ENCODE data around the gene THADA. TPM values are rescaled to one million over a fixed set of nuclear protein-coding genes. Genes with fewer than 3 reads are reported as not detected.

The THADA gene
- total RNA-seq, 1 experiment from 2014 or later = 14.1 TPM

DNA sequence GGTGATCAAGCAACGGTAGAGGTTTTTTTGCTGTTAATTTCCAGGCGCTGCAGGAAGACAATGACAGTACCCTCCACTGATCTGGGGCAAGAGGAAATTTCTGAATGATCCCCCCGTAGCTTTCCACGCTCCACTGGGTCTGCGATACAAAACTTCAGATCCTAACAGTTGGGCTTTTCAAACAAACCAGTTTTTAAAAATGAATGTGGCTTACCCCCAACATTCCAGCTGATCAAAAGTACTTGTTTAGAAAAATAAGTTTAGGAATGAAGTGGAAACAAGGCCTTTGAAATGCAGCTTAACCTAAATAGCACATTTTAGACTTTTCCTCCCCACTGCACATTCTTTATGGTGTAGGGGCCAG is 375.1 kb downstream of the THADA start:
- H3K9me3 ChIP-seq (replicated peaks) = no peaks in the 10 kb centered on the region
- H3K4me1 ChIP-seq (replicated peaks) = peaks cover 72% of the 10 kb centered on the region
- H3K36me3 ChIP-seq = peaks cover 42% of the 10 kb centered on the region
- no peak for DNase-seq (ENCODE audit: low read depth in 1 of 2, low spot score in 2 of 2)
- peak overlapping the region; percentile 77 for H3K27ac ChIP-seq
- H3K27me3 ChIP-seq (replicated peaks) = no peaks in the 10 kb centered on the region
- peak overlapping the region; percentile 30; the same call in 1 of the 2 replicates for H3K4me3 ChIP-seq

DNA sequence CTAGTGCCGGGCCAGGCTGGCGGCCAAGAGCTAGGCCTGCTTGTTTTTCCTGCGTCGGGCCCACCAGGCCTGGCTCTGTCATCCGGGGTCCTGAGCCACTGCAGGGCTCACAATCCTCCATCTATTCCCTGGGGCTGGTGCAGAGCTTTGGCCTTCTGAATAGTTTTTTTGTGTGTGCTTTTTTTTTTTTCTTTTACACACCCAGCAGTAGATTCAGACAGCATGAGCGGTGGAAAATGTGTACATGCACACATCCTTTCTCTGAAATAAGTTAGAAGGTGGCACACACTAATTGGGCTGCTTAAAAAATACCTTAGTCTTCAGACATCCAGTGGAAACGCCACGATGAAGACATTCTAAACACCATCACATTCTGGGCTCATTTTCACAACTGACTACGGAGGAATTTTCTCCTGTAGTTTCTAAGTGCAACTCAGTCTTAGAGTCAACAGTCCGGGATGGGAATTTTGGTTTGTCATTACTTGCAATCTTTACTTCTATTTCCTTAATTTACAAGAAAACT is 375.5 kb downstream of the THADA start:
- no peak for DNase-seq (ENCODE audit: low read depth in 1 of 2, low spot score in 2 of 2)
- Histone ChIP-seq H3K27me3 (replicated peaks) (no peaks in the 10 kb centered on the region), H3K27ac (peak overlapping the region; percentile 77), H3K4me3 (peak overlapping the region; percentile 30), H3K4me1 (replicated peaks) (peaks cover 69% of the 10 kb centered on the region), H3K36me3 (peaks cover 38% of the 10 kb centered on the region), H3K9me3 (replicated peaks) (no peaks in the 10 kb centered on the region)

GRCh38 chr2:43219383-43220228 is 376.2 kb downstream of the THADA start:
- no peaks in the 10 kb centered on the region for H3K27me3 ChIP-seq (replicated peaks)
- peaks cover 31% of the 10 kb centered on the region for H3K36me3 ChIP-seq
- H3K4me1 ChIP-seq (replicated peaks) = peaks cover 62% of the 10 kb centered on the region
- peak overlapping the region; percentile 77 for H3K27ac ChIP-seq
- no peaks in the 10 kb centered on the region for H3K9me3 ChIP-seq (replicated peaks)
- DNase-seq (ENCODE audit: low read depth in 1 of 2, low spot score in 2 of 2) = peak; percentile 94
- H3K4me3 ChIP-seq = peak overlapping the region; percentile 30

GRCh38 chr2:43218702-43219382 is 377.0 kb downstream of the THADA start:
- Histone ChIP-seq H3K9me3 (replicated peaks) (no peaks in the 10 kb centered on the region), H3K36me3 (peaks cover 23% of the 10 kb centered on the region), H3K27ac (peak overlapping the region; percentile 77), H3K4me3 (peak overlapping the region; percentile 30; the same call in 1 of the 2 replicates), H3K4me1 (replicated peaks) (peaks cover 56% of the 10 kb centered on the region), H3K27me3 (replicated peaks) (no peaks in the 10 kb centered on the region)
- peak in 1 of 2 experiments; percentile 37 for DNase-seq (ENCODE audit: low read depth in 1 of 2, low spot score in 2 of 2)

DNA sequence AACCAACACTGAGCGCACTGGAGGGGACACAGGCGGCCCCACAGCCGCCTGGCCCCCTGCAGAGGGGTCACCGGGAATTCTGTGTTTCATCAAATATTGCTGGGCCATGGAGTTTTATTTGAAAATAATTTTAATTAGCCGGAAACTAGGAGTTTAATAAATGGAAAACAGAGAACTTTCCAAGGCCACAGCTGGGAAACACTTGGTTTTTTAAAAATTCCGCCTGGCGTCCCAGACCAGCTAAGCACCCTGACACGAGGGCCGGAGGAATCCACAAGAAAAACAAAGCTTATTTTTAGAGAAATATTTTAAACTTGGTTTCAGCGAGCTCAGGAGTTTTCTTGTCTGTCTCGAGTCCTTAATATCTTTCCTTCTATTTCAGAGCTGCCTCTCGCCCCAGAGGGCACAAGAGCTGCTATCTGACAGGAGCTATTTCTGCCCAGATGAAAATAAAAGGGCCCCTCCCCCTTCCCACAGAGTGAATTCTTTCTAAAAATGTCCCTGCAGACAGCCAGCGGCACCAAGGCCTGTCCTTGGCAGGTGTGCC is 377.6 kb downstream of the THADA start:
- Histone ChIP-seq H3K36me3 (peaks cover 17% of the 10 kb centered on the region), H3K9me3 (replicated peaks) (no peaks in the 10 kb centered on the region), H3K27ac (peak overlapping the region; percentile 77), H3K27me3 (replicated peaks) (no peaks in the 10 kb centered on the region), H3K4me3 (no peak overlapping the region), H3K4me1 (replicated peaks) (peaks cover 53% of the 10 kb centered on the region)
- peak in 1 of 2 experiments; percentile 28 for DNase-seq (ENCODE audit: low read depth in 1 of 2, low spot score in 2 of 2)

DNA sequence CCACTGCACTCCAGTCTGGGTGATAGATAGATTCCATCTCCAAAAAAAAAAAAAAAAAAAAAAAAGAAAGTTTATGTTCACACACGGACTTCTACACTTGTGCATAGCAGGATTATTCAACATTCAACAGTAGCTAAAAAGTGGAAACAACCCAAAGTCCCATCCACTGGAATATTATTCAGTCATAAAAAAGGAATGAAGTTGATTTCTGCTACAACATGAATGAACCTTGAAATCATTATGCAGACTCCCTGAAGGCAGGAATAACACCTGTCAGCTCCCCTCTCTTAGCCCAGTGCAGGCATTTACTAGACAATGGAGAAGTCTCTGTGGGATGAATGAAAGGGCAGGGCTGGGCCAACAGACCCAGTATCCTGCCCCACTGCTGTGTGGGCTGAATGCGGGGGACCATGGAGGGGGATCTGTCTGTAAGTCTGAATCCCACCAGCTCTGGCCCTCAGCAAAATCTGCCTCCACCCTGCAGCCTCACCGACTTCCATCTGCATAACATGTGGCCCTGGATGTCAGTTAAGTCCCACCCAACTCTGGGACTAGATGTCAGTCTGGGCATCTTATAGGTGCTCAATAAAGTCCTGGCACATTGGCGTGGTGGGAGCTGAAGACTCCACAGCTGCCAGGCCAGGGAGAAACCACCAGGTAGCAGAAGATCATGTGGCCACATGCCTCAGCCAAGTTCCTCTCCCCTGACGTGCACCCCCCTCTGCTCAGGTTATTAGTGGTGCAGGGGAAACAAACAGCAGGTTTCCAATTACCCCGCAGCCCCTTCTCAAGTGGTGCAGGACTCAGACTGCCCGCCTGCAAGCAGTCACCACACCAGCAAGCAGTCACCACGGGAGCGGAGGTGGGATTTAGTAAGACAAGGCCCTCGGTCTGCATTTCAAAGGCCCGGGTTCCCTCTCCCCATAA is 378.3 kb downstream of the THADA start:
- H3K36me3 ChIP-seq = peaks cover 10% of the 10 kb centered on the region
- H3K27ac ChIP-seq = no peak overlapping the region
- H3K4me1 ChIP-seq (replicated peaks) = peaks cover 47% of the 10 kb centered on the region
- no peak overlapping the region for H3K4me3 ChIP-seq
- no peaks in the 10 kb centered on the region for H3K27me3 ChIP-seq (replicated peaks)
- DNase-seq (ENCODE audit: low read depth in 1 of 2, low spot score in 2 of 2) = no peak
- no peaks in the 10 kb centered on the region for H3K9me3 ChIP-seq (replicated peaks)

- H3K4me1 ChIP-seq (replicated peaks) = peaks cover 39% of the 10 kb centered on the region
- H3K27ac ChIP-seq = no peak overlapping the region
- no peaks in the 10 kb centered on the region for H3K27me3 ChIP-seq (replicated peaks)
- no peaks in the 10 kb centered on the region for H3K9me3 ChIP-seq (replicated peaks)
- peaks cover 3% of the 10 kb centered on the region; the same call in 1 of the 2 replicates for H3K36me3 ChIP-seq
- DNase-seq (ENCODE audit: low read depth in 1 of 2, low spot score in 2 of 2) = no peak
- no peak overlapping the region for H3K4me3 ChIP-seq
Observed at GRCh38 chr2:43216629-43217028, 379.2 kb downstream of the THADA start.

DNA sequence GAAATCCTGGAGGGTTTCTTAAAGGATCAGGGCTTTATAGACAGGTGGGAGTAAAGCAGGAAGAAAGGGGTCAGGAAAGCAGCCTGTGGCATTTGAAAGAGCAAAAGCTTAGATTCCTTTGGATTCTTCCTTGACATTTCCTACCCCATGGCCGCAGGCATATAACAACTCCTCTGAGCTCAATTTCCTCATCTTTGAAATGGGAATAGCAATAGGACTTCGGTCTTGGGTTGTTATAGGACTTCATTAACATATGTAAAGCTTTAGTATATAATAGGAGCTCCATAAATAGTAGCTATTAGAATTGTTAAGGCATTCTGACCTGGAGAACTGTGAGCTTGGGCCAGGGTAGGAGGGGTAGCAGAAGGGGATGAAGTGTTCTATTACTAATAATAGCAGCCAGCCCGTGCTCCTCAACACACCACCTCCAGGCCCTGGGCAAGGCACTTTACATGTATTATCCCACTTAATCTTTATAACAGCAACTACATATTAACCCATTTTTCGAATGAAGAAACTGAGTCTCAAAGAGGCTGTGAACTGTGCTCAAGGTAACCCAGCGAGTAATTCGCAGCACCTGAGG is 380.1 kb downstream of the THADA start:
- DNase-seq (ENCODE audit: low read depth in 1 of 2, low spot score in 2 of 2) = no peak
- Histone ChIP-seq H3K4me1 (replicated peaks) (peaks cover 34% of the 10 kb centered on the region), H3K4me3 (no peak overlapping the region), H3K9me3 (replicated peaks) (no peaks in the 10 kb centered on the region), H3K36me3 (no peaks in the 10 kb centered on the region; the same call in 1 of the 2 replicates), H3K27me3 (replicated peaks) (no peaks in the 10 kb centered on the region), H3K27ac (no peak overlapping the region)

GRCh38 chr2:43214253-43214652 is 381.6 kb downstream of the THADA start:
- Histone ChIP-seq H3K27me3 (replicated peaks) (no peaks in the 10 kb centered on the region), H3K4me3 (no peak overlapping the region), H3K4me1 (replicated peaks) (peaks cover 32% of the 10 kb centered on the region), H3K27ac (no peak overlapping the region), H3K9me3 (replicated peaks) (no peaks in the 10 kb centered on the region), H3K36me3 (no peaks in the 10 kb centered on the region)
- DNase-seq (ENCODE audit: low read depth in 1 of 2, low spot score in 2 of 2) = no peak

GRCh38 chr2:43212931-43213330 is 382.9 kb downstream of the THADA start:
- DNase-seq (ENCODE audit: low read depth in 1 of 2, low spot score in 2 of 2) = no peak
- H3K27me3 ChIP-seq (replicated peaks) = no peaks in the 10 kb centered on the region
- H3K36me3 ChIP-seq = no peaks in the 10 kb centered on the region
- H3K4me1 ChIP-seq (replicated peaks) = peaks cover 18% of the 10 kb centered on the region
- no peak overlapping the region for H3K4me3 ChIP-seq
- H3K27ac ChIP-seq = no peak overlapping the region
- H3K9me3 ChIP-seq (replicated peaks) = no peaks in the 10 kb centered on the region

DNA sequence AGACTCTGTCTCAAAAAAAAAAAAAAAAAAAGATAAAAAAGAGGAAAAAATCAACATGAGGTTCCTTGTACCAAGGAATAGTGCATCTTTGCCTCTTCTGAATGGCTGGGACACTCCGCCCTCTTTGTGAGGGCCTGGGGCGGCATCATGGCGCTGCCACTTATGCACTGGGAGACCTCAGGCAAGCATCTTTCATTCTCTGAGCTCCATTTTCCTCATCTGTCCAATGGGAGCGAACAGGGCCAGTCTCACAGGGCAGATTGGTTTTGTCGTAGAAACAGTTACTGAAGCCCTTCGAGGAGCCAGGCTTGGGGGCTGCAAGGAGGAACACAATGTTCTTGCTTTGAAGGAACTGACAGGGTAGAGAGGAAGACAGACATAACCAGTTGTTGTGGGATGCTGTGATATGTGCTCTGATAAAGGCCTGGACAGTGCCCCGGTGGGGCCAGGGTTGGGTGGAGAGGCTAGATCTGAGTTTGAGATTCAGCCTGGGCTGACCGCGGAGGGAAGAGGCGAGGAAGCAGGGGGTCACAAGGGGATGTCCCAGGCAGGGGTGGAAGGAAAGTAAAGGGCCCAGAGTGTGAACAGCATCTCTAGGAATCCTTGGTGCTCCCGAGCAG is 383.5 kb downstream of the THADA start:
- Histone ChIP-seq H3K4me3 (no peak overlapping the region), H3K4me1 (replicated peaks) (peaks cover 15% of the 10 kb centered on the region), H3K27me3 (replicated peaks) (no peaks in the 10 kb centered on the region), H3K27ac (no peak overlapping the region), H3K9me3 (replicated peaks) (no peaks in the 10 kb centered on the region), H3K36me3 (no peaks in the 10 kb centered on the region)
- no peak for DNase-seq (ENCODE audit: low read depth in 1 of 2, low spot score in 2 of 2)

GRCh38 chr2:43210467-43211303 is 385.2 kb downstream of the THADA start:
- DNase-seq (ENCODE audit: low read depth in 1 of 2, low spot score in 2 of 2) = peak; percentile 82 to 85
- no peak overlapping the region for H3K4me3 ChIP-seq
- no peaks in the 10 kb centered on the region for H3K36me3 ChIP-seq
- H3K27ac ChIP-seq = peak overlapping the region; percentile 42; the same call in 1 of the 2 replicates
- H3K4me1 ChIP-seq (replicated peaks) = peaks cover 15% of the 10 kb centered on the region
- no peaks in the 10 kb centered on the region for H3K9me3 ChIP-seq (replicated peaks)
- no peaks in the 10 kb centered on the region for H3K27me3 ChIP-seq (replicated peaks)

Measured in SJSA1 (cell line).